Neural progenitor cell (in vitro differentiated cells): ENCODE measurements around the gene TCTA. TPM values are rescaled to one million over a fixed set of nuclear protein-coding genes. Genes with fewer than 3 reads are reported as not detected.

Experiments used
- DNase-seq: peaks from one replicate; pipeline ENCODE4 v3.0.0-alpha.2; 2016; ENCODE audit warnings: low spot score
- H2AFZ ChIP-seq: fragments of 200-600 bp; sonication (generic); replicated peaks from 2 replicates; pipeline ENCODE4 v1.6.1; 2016; ENCODE audit warnings: antibody characterized with exemption
- H3F3A ChIP-seq: fragments of 200-600 bp; sonication (generic); 2 replicates; pipeline ENCODE4 v1.6.1; 2016; ENCODE audit warnings: antibody characterized with exemption, low read depth
- H3K27ac ChIP-seq: fragments of 200-600 bp; sonication (generic); 2 replicates; pipeline ENCODE4 v1.5.1; 2016; ENCODE audit warnings: mild to moderate bottlenecking
- H3K27me3 ChIP-seq: fragments of 200-600 bp; sonication (generic); 2 replicates; pipeline ENCODE4 v1.6.1; 2016; ENCODE audit warnings: mild to moderate bottlenecking, moderate library complexity
- H3K36me3 ChIP-seq: fragments of 200-600 bp; sonication (generic); 2 replicates; pipeline ENCODE4 v1.5.1; 2016
- H3K4me1 ChIP-seq: fragments of 200-600 bp; sonication (generic); 2 replicates; pipeline ENCODE4 v1.6.1; 2016; ENCODE audit warnings: mixed run types
- H3K4me2 ChIP-seq: fragments of 200-600 bp; sonication (generic); 2 replicates; pipeline ENCODE4 v1.6.1; 2016
- H3K4me3 ChIP-seq: fragments of 200-600 bp; sonication (generic); 2 replicates; pipeline ENCODE4 v1.5.1; 2016
- H3K79me2 ChIP-seq: fragments of 200-600 bp; sonication (generic); 2 replicates; pipeline ENCODE4 v1.6.1; 2016; ENCODE audit warnings: low read depth
- H3K9ac ChIP-seq: fragments of 200-600 bp; sonication (generic); 2 replicates; pipeline ENCODE4 v1.6.1; 2016
- H3K9me3 ChIP-seq: fragments of 200-600 bp; sonication (generic); 2 replicates; pipeline ENCODE4 v1.5.1; 2016; ENCODE audit warnings: low read depth
- H4K20me1 ChIP-seq: fragments of 200-600 bp; sonication (generic); 2 replicates; pipeline ENCODE4 v1.6.1; 2016; ENCODE audit warnings: low read depth
- H3K27ac Mint-ChIP-seq: 3 replicates; pipeline ENCODE4 v1.8.0; 2021; ENCODE audit warnings: mixed read lengths
- H3K27me3 Mint-ChIP-seq: 2 replicates; pipeline ENCODE4 v1.8.0; 2022; ENCODE audit warnings: low read depth, mild to moderate bottlenecking, inconsistent platforms, moderate library complexity, mixed read lengths; ENCODE audit not compliant: insufficient read depth
- H3K36me3 Mint-ChIP-seq: 3 replicates; pipeline ENCODE4 v1.8.0; 2021; ENCODE audit warnings: mixed read lengths
- H3K4me1 Mint-ChIP-seq: 3 replicates; pipeline ENCODE4 v1.8.0; 2021; ENCODE audit warnings: mixed read lengths
- H3K4me3 Mint-ChIP-seq: 3 replicates; pipeline ENCODE4 v1.8.0; 2021; ENCODE audit warnings: mild to moderate bottlenecking, moderate library complexity, mixed read lengths
- H3K9me3 Mint-ChIP-seq: 3 replicates; pipeline ENCODE4 v1.8.0; 2020; ENCODE audit warnings: mixed read lengths
- CTCF ChIP-seq: fragments of 200-600 bp; sonication (generic); IDR thresholded peaks from 2 replicates; pipeline ENCODE4 v1.5.1; 2017; ENCODE audit warnings: antibody characterized with exemption, mild to moderate bottlenecking
- EZH2 ChIP-seq: fragments of 200-600 bp; sonication (generic); IDR thresholded peaks from 2 replicates; pipeline ENCODE4 v1.6.1; 2017; ENCODE audit warnings: antibody characterized with exemption, mild to moderate bottlenecking, moderate library complexity
- EZH2phosphoT487 ChIP-seq: fragments of 200-600 bp; sonication (generic); IDR thresholded peaks from 2 replicates; pipeline ENCODE4 v1.6.1; 2017; ENCODE audit warnings: antibody characterized with exemption
- total RNA-seq: library from RNA; depleted of rRNA; stranded (reverse); fragments of >200 nt; gene quantifications from 2 replicates; pipeline ENCODE4 v1.2.3, GENCODE V29; 2015; ENCODE audit warnings: low replicate concordance

The TCTA gene
- total RNA-seq, 1 donor from 2014 or later: 1.4 TPM

- Mint-ChIP-seq H3K27me3 (peaks cover 3% of the 10 kb centered on the region), H3K9me3 (peaks cover 8% of the 10 kb centered on the region), H3K36me3 (peaks cover 23% of the 10 kb centered on the region), H3K4me3 (no peak overlapping the region), H3K27ac (peak overlapping the region; percentile 59), H3K4me1 (peaks cover 5% of the 10 kb centered on the region)
- no peak for TF ChIP-seq EZH2phosphoT487
- no peak for TF ChIP-seq EZH2
- TF ChIP-seq CTCF: no peak
- DNase-seq: no peak
- Histone ChIP-seq H3K9ac (no peak overlapping the region), H3K27me3 (no peaks in the 10 kb centered on the region), H4K20me1 (peaks cover 82% of the 10 kb centered on the region), H3K4me2 (no peak overlapping the region), H3F3A (peaks cover 7% of the 10 kb centered on the region), H3K27ac (no peak overlapping the region), H3K79me2 (peaks cover 100% of the 10 kb centered on the region), H3K4me1 (no peaks in the 10 kb centered on the region), H3K4me3 (no peak overlapping the region), H2AFZ (no peak overlapping the region), H3K36me3 (no peaks in the 10 kb centered on the region), H3K9me3 (no peaks in the 10 kb centered on the region)
Observed at GRCh38 chr3:49383387-49383786, 28.8 kb upstream of the TCTA start.

GRCh38 chr3:49385617-49386016 is 26.6 kb upstream of the TCTA start:
- no peaks in the 10 kb centered on the region for H3K9me3 Mint-ChIP-seq
- TF ChIP-seq EZH2phosphoT487: no peak
- TF ChIP-seq EZH2: no peak
- TF ChIP-seq CTCF: no peak
- Histone ChIP-seq H3K9me3 (no peaks in the 10 kb centered on the region), H3K27ac (no peak overlapping the region), H3K79me2 (peaks cover 100% of the 10 kb centered on the region), H3K36me3 (no peaks in the 10 kb centered on the region), H2AFZ (no peak overlapping the region), H3F3A (peaks cover 4% of the 10 kb centered on the region), H3K27me3 (no peaks in the 10 kb centered on the region), H3K4me1 (no peaks in the 10 kb centered on the region), H3K4me2 (no peak overlapping the region), H3K4me3 (no peak overlapping the region), H3K9ac (no peak overlapping the region), H4K20me1 (peaks cover 84% of the 10 kb centered on the region)
- H3K27ac Mint-ChIP-seq: no peak overlapping the region
- no peak for DNase-seq
- H3K27me3 Mint-ChIP-seq: peaks cover 3% of the 10 kb centered on the region
- H3K4me1 Mint-ChIP-seq: no peaks in the 10 kb centered on the region
- peaks cover 19% of the 10 kb centered on the region for H3K36me3 Mint-ChIP-seq
- no peak overlapping the region for H3K4me3 Mint-ChIP-seq

- no peak for TF ChIP-seq EZH2phosphoT487
- no peaks in the 10 kb centered on the region for H3K9me3 Mint-ChIP-seq
Observed at GRCh38 chr3:49386056-49386756, 26.0 kb upstream of the TCTA start.

GRCh38 chr3:49387721-49388120 is 24.5 kb upstream of the TCTA start:
- Histone ChIP-seq H4K20me1 (peaks cover 87% of the 10 kb centered on the region), H3K27ac (no peak overlapping the region), H3K79me2 (peaks cover 100% of the 10 kb centered on the region), H3K4me1 (no peaks in the 10 kb centered on the region), H3K36me3 (no peaks in the 10 kb centered on the region), H3F3A (peaks cover 4% of the 10 kb centered on the region), H3K9me3 (no peaks in the 10 kb centered on the region), H3K9ac (no peak overlapping the region), H3K4me3 (no peak overlapping the region), H3K27me3 (no peaks in the 10 kb centered on the region), H3K4me2 (no peak overlapping the region), H2AFZ (no peak overlapping the region)
- no peak overlapping the region for H3K4me3 Mint-ChIP-seq
- no peak overlapping the region for H3K27ac Mint-ChIP-seq
- no peak for DNase-seq
- peaks cover 19% of the 10 kb centered on the region for H3K36me3 Mint-ChIP-seq
- H3K4me1 Mint-ChIP-seq: no peaks in the 10 kb centered on the region
- no peaks in the 10 kb centered on the region for H3K9me3 Mint-ChIP-seq
- H3K27me3 Mint-ChIP-seq: peaks cover 3% of the 10 kb centered on the region
- no peak for TF ChIP-seq CTCF
- TF ChIP-seq EZH2: no peak
- no peak for TF ChIP-seq EZH2phosphoT487

More at GRCh38 chr3:49386056-49386756, 26.0 kb upstream of the TCTA start:
- Histone ChIP-seq H3K9ac (no peak overlapping the region), H3K4me3 (no peak overlapping the region), H3K79me2 (peaks cover 100% of the 10 kb centered on the region), H3K9me3 (no peaks in the 10 kb centered on the region), H3K36me3 (no peaks in the 10 kb centered on the region), H3K4me2 (no peak overlapping the region), H2AFZ (no peak overlapping the region), H3K4me1 (no peaks in the 10 kb centered on the region), H3K27ac (no peak overlapping the region), H3F3A (peaks cover 4% of the 10 kb centered on the region), H4K20me1 (peaks cover 84% of the 10 kb centered on the region), H3K27me3 (no peaks in the 10 kb centered on the region)
- no peak for DNase-seq
- H3K4me3 Mint-ChIP-seq: no peak overlapping the region
- peaks cover 3% of the 10 kb centered on the region for H3K27me3 Mint-ChIP-seq
- H3K4me1 Mint-ChIP-seq: no peaks in the 10 kb centered on the region
- H3K27ac Mint-ChIP-seq: no peak overlapping the region
- peaks cover 19% of the 10 kb centered on the region for H3K36me3 Mint-ChIP-seq
